Activated CD4-positive, CD25-positive, alpha-beta regulatory T cell treated with anti-CD3 and anti-CD28 coated beads, Interleukin-2, amount 50 U/mL, for 24 hours (primary cell): ENCODE measurements around the gene WDR91.
"Not testable (repeated sequence)": the region's sequence is repeated elsewhere in the genome, so short reads cannot be mapped to it uniquely, and the experiment has no call there.

Source experiments
- ATAC-seq, 2 donors: fragments of 150-1000 bp; cut with Tn5 transposase; one replicate each; pipeline ENCODE4 v1.10.0; 2021; ENCODE audit warnings: mild to moderate bottlenecking in 1 of 2, moderate library complexity in 1 of 2

The WDR91 gene

GRCh38 chr7:135178364-135178763 lies 33.0 kb downstream of the WDR91 start:
- no peak for ATAC-seq

GRCh38 chr7:135177028-135177696 lies 34.2 kb downstream of the WDR91 start:
- ATAC-seq: no peak

- ATAC-seq: no peak
Measured at GRCh38 chr7:135175931-135176330, 35.4 kb downstream of the WDR91 start.

GRCh38 chr7:135174941-135175340 lies 36.4 kb downstream of the WDR91 start:
- no peak for ATAC-seq

- not testable (repeated sequence) for ATAC-seq
Measured at GRCh38 chr7:135173916-135174315, 37.4 kb downstream of the WDR91 start.

GRCh38 chr7:135171581-135172291 lies 39.6 kb downstream of the WDR91 start:
- ATAC-seq: not testable (repeated sequence)

GRCh38 chr7:135170998-135171481 lies 40.3 kb downstream of the WDR91 start:
- not testable (repeated sequence) for ATAC-seq

- peak; percentile 80 to 84 for ATAC-seq
Measured at GRCh38 chr7:135170274-135170997, 40.9 kb downstream of the WDR91 start, which contains the start of gene CYREN. Gene CYREN, minus strand, starts transcription at chr7:135170707. Its CDS starts 1,785 bp downstream, at chr7:135168922.

- ATAC-seq: no peak
Measured at GRCh38 chr7:135169964-135170273, 41.4 kb downstream of the WDR91 start.

- ATAC-seq: peak; percentile 42 to 50
Measured at GRCh38 chr7:135169141-135169963, 42.0 kb downstream of the WDR91 start.

GRCh38 chr7:135168489-135169140 lies 42.7 kb downstream of the WDR91 start:
- no peak for ATAC-seq

- no peak for ATAC-seq
Measured at GRCh38 chr7:135168001-135168400, 43.3 kb downstream of the WDR91 start.

GRCh38 chr7:135167365-135167917 lies 43.9 kb downstream of the WDR91 start:
- ATAC-seq: no peak

GRCh38 chr7:135166338-135166990 lies 44.9 kb downstream of the WDR91 start:
- ATAC-seq: no peak

GRCh38 chr7:135165862-135166261 lies 45.5 kb downstream of the WDR91 start:
- ATAC-seq: no peak

GRCh38 chr7:135164357-135165061 lies 46.8 kb downstream of the WDR91 start:
- no peak for ATAC-seq

- no peak for ATAC-seq
Measured at GRCh38 chr7:135162382-135163001, 48.8 kb downstream of the WDR91 start.

- ATAC-seq: no peak
Measured at GRCh38 chr7:135161669-135162068, 49.7 kb downstream of the WDR91 start.

GRCh38 chr7:135160858-135161653 lies 50.3 kb downstream of the WDR91 start:
- ATAC-seq: no peak
